T-helper 9 cell (primary cell): Measurements from ENCODE around the gene RALGAPB.
"Not testable (repeated sequence)": the region's sequence is repeated elsewhere in the genome, so short reads cannot be mapped to it uniquely, and the experiment has no call there.

Experiments
- DNase-seq: peaks from one replicate; pipeline ENCODE4 v3.0.0-alpha.2; 2020

RALGAPB gene

GRCh38 chr20:38447251-38447661 is 25.4 kb upstream of the RALGAPB start:
- no peak for DNase-seq

- DNase-seq: no peak
These were observed 24.5 kb upstream of the RALGAPB start for GRCh38 chr20:38447931-38448675.

- DNase-seq: no peak
These were observed 23.6 kb upstream of the RALGAPB start for GRCh38 chr20:38449046-38449445.

DNA sequence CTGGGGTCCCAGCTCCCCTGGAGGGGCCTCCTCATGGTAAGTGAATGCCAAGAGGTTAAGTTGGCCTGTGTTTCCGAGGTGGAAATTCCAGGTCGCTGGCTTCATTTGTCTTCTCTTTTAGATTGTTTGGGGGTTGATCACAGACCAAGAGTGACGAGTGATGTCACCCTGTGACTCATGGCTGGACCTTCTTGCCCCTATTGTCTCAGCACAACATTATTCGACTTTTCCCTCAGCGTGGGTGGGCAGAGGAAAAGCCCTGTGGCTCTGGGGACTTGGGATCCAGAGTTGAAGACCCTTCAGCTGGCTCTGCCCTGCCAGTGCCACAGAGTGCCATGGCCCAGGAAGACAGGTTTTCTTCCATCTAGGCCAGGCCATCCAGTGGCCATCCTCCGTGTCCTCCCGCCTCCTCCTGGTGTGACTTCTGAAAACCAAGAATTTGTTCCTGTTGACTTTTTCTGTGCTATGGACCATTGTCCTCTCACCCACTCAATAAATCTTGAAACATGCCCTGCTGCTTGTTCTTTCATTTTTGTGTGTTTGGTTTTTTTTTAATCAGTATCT is 22.1 kb upstream of the RALGAPB start:
- DNase-seq: no peak

DNA sequence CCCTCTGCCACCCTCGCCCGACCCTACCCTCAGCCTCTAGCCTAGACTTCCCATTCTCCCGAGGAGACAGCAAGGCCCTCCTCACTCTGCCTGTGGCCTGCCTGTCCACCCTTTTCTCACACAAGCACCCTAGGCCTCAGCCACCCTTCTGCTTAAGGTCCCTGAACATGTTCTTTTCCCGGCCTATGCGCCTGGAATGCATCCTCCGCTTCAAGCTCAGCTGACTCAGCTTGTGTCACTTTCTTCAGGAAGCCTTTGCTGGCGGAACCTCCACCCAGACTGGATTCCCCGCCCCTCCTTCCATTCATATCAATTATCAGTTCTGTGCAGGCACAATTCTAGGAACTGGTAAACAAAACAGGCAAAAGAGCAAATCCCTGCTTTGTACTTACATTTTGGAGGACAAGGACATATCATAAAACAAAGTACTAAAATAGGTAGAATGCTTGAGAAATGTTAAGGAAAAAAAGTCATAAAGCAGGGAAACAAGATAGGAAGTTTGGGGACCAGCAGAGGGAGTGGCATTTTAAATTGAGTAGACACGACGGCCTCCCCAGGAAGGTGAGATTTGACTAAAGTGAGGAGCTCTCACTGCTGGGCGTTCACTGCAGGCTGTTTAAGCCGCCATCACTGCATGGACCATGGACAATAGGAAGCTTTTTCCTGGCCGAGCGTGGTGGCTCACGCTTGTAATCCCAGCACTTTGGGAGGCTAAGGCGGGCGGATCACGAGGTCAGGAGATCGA is 19.6 kb upstream of the RALGAPB start:
- no peak for DNase-seq

DNA sequence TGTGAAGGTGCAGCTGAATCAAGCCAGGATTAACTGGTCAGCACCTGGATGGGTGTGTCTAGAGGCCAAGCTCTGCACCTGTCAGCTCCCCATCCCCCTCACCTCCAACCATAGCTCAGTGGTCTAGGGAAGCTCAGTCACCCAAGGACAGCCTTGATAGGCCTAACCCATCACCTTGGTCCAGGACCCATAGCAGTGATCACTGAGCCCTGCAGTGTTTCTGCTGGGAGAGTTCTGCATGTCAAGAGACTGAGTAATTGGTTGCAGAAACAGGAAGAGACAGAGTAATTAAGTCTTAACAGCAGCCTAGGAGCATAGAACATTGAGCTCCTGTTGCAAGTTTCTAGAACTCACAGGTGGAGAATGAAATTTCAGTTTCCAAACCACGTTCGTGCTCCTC is 18.7 kb upstream of the RALGAPB start:
- DNase-seq: no peak

DNA sequence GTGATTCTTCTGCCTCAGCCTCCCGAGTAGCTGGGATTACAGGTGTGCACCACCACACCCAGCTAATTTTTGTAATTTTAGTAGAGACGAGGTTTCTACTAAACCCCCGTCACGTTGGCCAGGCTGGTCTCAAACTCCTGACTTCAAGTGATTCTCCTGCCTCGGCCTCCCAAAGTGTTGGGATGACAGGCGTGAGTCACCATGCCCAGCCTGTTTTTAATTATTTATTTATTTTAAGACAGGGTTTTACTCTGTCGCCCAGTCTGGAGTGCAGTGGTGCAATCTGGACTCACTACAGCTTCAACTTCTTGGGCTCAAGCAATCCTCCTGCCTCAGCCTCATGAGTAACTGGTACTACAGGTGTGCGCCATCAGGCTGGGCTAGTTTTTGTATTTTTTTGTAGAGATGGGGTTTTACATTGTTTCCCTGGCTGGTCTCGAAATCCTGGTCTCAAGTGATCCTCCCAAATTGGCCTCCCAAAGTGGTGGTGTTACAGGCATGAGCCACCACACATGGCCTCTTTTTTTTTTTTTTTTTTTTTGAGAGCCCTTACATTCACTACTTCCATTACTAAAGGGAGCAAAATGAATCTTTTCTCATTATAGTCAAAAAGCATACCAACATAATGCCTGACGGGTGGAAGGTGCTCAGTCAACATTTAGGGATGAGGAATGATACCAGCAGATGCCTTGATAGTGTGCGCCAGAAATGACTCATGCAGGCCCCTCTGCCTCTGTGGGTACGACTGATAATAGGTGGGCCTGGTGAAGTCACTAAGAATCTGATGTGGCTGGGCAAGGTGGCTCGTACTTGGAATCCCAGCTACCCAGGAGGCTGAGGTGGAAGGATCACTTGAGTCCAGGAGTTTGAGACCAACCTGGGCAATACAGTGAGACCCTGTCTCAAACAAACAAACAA is 17.8 kb upstream of the RALGAPB start:
- DNase-seq: no peak

GRCh38 chr20:38458314-38458713 is 14.3 kb upstream of the RALGAPB start:
- no peak for DNase-seq

DNA sequence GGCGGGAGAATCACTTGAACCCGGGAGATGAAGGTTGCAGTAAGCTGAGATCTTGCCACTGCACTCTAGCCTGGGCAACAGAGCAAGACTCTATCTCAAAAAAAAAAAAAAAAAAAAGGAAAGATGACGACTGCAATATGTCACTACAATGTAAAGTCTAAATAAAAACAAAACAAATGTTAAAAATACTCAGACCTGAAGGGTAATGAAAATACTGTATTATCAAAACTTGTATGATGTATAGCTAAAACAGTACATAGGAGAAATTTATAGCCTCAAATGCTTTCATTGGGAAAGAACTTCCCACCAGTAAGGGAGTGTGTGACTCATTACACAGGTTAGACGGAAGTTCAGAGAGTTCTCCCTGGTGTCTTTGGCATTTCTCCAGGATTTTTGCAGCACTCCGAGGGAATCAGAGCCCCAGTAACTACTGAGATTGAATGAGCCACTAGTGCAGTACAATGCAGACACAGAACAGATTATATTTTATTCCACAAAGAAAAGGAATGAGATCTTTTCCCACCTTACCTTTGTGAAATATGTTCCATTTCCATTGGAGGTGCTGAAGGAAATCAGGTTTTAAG is 12.5 kb upstream of the RALGAPB start:
- DNase-seq: no peak

DNA sequence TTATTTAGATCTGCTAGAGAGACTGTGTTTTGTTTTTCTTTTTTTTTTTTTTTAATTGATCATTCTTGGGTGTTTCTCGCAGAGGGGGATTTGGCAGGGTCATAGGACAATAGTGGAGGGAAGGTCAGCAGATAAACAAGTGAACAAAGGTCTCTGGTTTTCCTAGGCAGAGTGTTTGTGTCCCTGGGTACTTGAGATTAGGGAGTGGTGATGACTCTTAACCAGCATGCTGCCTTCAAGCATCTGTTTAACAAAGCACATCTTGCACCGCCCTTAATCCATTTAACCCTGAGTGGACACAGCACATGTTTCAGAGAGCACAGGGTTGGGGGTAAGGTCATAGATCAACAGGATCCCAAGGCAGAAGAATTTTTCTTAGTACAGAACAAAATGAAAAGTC is 12.0 kb upstream of the RALGAPB start:
- not testable (repeated sequence) for DNase-seq

DNA sequence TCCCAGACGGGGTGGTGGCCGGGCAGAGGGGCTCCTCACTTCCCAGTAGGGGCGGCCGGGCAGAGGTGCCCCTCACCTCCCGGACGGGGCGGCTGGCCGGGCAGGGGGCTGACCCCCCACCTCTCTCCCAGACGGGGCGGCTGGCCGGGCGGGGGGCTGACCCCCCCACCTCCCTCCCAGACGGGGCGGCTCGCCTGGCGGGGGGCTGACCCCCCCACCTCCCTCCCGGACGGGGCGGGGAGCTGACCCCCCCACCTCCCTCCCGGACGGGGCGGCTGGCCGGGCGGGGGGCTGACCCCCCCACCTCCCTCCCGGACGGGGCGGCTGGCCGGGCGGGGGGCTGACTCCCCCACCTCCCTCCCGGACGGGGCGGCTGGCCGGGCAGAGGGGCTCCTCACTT is 11.5 kb upstream of the RALGAPB start:
- not testable (repeated sequence) for DNase-seq

DNA sequence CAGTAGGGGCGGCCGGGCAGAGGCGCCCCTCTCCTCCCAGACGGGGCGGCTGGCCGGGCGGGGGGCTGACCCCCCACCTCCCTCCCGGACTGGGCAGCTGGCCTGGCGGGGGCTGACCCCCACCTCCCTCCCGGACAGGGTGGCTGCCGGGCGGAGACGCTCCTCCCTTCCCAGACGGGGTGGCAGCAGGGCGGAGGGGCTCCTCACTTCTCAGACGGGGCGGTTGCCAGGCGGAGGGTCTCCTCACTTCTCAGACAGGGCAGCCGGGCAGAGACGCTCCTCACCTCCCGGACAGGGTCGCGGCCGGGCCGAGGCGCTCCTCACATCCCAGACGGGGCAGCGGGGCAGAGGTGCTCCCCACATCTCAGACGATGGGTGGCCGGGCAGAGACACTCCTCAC is 11.1 kb upstream of the RALGAPB start:
- DNase-seq: not testable (repeated sequence)

GRCh38 chr20:38466171-38466570 is 6.5 kb upstream of the RALGAPB start:
- DNase-seq: no peak

DNA sequence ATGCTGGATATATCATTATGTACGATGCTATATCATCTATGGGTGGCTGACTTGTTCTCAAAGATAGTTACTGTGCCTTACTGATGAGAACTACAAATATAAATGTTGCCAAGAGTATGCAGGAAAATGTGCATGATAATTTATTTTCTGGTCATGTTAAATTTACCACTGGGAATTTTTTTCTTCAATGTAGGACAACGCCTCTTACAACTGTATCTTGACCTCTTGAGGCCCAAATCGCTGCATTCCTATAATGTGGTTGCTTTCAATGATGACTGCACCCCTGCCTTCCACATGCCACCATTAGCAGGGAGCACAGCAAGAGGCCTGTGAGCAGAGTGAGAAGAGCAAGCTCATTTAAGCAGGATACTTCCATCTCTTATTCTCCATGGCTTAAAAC is 5.7 kb upstream of the RALGAPB start:
- no peak for DNase-seq

- no peak for DNase-seq
These were observed 1.4 kb upstream of the RALGAPB start for GRCh38 chr20:38471245-38471644.

GRCh38 chr20:38471987-38472512 is 593 bp upstream of the RALGAPB start:
- DNase-seq: no peak

- DNase-seq: no peak
These were observed 738 bp downstream of the RALGAPB start for GRCh38 chr20:38473367-38473795.

- DNase-seq: no peak
These were observed 5.1 kb downstream of the RALGAPB start for GRCh38 chr20:38477747-38478146.

GRCh38 chr20:38479596-38479995 is 7.0 kb downstream of the RALGAPB start:
- no peak for DNase-seq

- DNase-seq: no peak
These were observed 12.4 kb downstream of the RALGAPB start for GRCh38 chr20:38485041-38485440.

- DNase-seq: no peak
These were observed 16.5 kb downstream of the RALGAPB start for GRCh38 chr20:38489181-38489580.

- DNase-seq: no peak
These were observed 24.7 kb downstream of the RALGAPB start for GRCh38 chr20:38497246-38497935.
